ENCODE results near the gene UBN1. TPM values are rescaled to one million over a fixed set of nuclear protein-coding genes. Genes with fewer than 3 reads are reported as not detected.

The UBN1 gene
- total and polyA plus RNA-seq, 2 of the 13 experiments (the other 11 are each of a cell fraction or from before 2014, with no cell fraction given), result 10.6 to 23.5 TPM

DNA sequence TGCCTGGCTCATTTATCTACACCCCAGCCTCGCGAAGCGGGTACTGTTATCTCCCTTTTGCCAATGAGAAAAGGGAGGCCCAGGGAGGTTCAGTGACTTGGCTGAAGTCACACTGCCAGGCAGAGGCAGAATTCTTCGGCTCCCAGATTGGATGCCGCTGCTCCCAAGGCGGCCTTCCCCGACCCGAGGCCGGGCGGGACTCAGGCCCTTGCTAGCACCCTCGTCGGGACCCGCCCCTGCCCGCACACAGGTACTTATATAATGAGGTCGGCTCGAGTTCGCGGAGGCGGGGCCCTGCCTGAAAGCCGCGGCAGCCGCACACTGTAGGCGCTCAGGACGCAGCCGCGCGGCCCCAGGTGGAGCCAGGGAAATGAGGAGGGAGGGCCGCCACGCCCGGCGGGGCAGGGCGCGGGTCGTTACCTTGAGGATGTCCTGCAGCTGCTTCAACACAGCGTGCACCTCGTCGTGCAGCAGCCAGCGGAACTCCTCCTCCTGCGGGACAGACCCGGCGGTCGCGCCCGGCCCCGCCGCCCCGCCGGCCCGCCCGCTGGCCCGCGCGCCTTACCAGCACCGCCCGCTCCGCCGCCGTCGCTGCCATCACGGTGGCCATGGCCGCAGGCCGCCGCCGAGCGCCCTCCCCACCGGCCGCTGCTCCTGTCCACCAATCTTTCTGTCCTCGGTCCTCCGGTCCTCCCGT is 45.2 kb upstream of the UBN1 start, which contains the start of gene ROGDI (continued):
- TF ChIP-seq, protein P1, sequence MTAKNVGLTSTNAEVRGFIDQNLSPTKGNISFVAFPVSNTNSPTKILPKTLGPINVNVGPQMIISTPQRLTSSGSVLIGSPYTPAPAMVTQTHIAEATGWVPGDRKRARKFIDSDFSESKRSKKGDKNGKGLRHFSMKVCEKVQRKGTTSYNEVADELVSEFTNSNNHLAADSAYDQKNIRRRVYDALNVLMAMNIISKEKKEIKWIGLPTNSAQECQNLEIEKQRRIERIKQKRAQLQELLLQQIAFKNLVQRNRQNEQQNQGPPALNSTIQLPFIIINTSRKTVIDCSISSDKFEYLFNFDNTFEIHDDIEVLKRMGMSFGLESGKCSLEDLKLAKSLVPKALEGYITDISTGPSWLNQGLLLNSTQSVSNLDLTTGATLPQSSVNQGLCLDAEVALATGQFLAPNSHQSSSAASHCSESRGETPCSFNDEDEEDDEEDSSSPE (CRISPR knock-in tag; IDR thresholded peaks at IDR 0.05), result peak; percentile 49; the same call in 1 of the 2 replicates
- TF ChIP-seq LCORL (IDR thresholded peaks at IDR 0.05), result no peak
- TF ChIP-seq LCORL (CRISPR knock-in tag; IDR thresholded peaks at IDR 0.05), result peak; percentile 28; the same call in 1 of the 2 replicates
- TF ChIP-seq ZNF180 (CRISPR knock-in tag; IDR thresholded peaks at IDR 0.05; ENCODE audit: borderline replicate concordance, low read depth), result no peak
- TF ChIP-seq SP5 (CRISPR knock-in tag; IDR thresholded peaks at IDR 0.05; ENCODE audit: borderline replicate concordance, low read depth), result peak; percentile 88
- TF ChIP-seq GLI4 (CRISPR knock-in tag; IDR thresholded peaks at IDR 0.05; ENCODE audit: borderline replicate concordance), result peak; percentile 56; the same call in 1 of the 2 replicates
- peak; percentile 83 for TF ChIP-seq ZFX (CRISPR knock-in tag; IDR thresholded peaks at IDR 0.05; ENCODE audit: low read depth)
- TF ChIP-seq, protein P2, sequence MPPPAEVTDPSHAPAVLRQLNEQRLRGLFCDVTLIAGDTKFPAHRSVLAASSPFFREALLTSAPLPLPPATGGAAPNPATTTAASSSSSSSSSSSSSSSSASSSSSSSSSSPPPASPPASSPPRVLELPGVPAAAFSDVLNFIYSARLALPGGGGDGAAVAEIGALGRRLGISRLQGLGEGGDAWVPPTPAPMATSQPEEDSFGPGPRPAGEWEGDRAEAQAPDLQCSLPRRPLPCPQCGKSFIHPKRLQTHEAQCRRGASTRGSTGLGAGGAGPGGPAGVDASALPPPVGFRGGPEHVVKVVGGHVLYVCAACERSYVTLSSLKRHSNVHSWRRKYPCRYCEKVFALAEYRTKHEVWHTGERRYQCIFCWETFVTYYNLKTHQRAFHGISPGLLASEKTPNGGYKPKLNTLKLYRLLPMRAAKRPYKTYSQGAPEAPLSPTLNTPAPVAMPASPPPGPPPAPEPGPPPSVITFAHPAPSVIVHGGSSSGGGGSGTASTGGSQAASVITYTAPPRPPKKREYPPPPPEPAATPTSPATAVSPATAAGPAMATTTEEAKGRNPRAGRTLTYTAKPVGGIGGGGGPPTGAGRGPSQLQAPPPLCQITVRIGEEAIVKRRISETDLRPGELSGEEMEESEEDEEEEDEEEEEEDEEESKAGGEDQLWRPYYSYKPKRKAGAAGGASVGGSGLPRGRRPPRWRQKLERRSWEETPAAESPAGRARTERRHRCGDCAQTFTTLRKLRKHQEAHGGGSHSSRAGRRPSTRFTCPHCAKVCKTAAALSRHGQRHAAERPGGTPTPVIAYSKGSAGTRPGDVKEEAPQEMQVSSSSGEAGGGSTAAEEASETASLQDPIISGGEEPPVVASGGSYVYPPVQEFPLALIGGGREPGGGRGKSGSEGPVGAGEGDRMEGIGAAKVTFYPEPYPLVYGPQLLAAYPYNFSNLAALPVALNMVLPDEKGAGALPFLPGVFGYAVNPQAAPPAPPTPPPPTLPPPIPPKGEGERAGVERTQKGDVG (CRISPR knock-in tag; IDR thresholded peaks at IDR 0.05; ENCODE audit: borderline replicate concordance), result peak; percentile 52; the same call in 1 of the 2 replicates
- TF ChIP-seq ZNF687 (CRISPR knock-in tag; IDR thresholded peaks at IDR 0.05), result peak; percentile 79
- TF ChIP-seq ZHX1 (CRISPR knock-in tag; IDR thresholded peaks at IDR 0.05; ENCODE audit: low read depth), result no peak
- peak; percentile 69; the same call in 1 of the 2 replicates for TF ChIP-seq ZNF350 (CRISPR knock-in tag; IDR thresholded peaks at IDR 0.05; ENCODE audit: borderline replicate concordance, low read depth)
- TF ChIP-seq CEBPG (CRISPR knock-in tag; IDR thresholded peaks at IDR 0.05), result 0 out of 2 replicates have a peak, but pooled peaks have one; percentile 9
- TF ChIP-seq, protein P3, sequence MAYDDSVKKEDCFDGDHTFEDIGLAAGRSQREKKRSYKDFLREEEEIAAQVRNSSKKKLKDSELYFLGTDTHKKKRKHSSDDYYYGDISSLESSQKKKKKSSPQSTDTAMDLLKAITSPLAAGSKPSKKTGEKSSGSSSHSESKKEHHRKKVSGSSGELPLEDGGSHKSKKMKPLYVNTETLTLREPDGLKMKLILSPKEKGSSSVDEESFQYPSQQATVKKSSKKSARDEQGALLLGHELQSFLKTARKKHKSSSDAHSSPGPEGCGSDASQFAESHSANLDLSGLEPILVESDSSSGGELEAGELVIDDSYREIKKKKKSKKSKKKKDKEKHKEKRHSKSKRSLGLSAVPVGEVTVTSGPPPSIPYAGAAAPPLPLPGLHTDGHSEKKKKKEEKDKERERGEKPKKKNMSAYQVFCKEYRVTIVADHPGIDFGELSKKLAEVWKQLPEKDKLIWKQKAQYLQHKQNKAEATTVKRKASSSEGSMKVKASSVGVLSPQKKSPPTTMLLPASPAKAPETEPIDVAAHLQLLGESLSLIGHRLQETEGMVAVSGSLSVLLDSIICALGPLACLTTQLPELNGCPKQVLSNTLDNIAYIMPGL (CRISPR knock-in tag; IDR thresholded peaks at IDR 0.05; ENCODE audit: borderline replicate concordance in 1 of 2, low read depth in 1 of 2), result peak in 1 of 2 experiments; percentile 22; a peak in 1 of 4 replicates
- peak; percentile 75; the same call in 1 of the 2 replicates for TF ChIP-seq HDAC1 (CRISPR knock-in tag; IDR thresholded peaks at IDR 0.05)

Measured in HepG2 (cell line).